HCT116 (cell line): ENCODE measurements around the gene OR6N2. TPM values are rescaled to one million over a fixed set of nuclear protein-coding genes. Genes with fewer than 3 reads are reported as not detected.

Experiments
- ATAC-seq: fragments of 200-7000 bp; cut with Tn5 transposase; 2 replicates; pipeline ENCODE4 v1.9.1; 2020; ENCODE audit warnings: mild to moderate bottlenecking, moderate library complexity
- BruUV-seq: library from RNA; stranded (reverse); fragments of 400-500 nt; replicated peaks from 2 replicates; lab custom pipeline; 2021; lab: Mats Ljungman, UMichigan
- CTCF ChIA-PET: fragments of 300-600 bp; sonication (Branson Sonifier 250); formaldehyde crosslinking; loops from one replicate; lab custom pipeline; 2021; ENCODE audit warnings: antibody characterized with exemption; lab: Charles Lee
- POLR2A ChIA-PET: fragments of 300-600, 350-600 bp; sonication (Branson Sonifier 250); formaldehyde crosslinking; loops from one replicate; lab custom pipeline; 2021; ENCODE audit warnings: antibody characterized with exemption; lab: Charles Lee
- RAD21 ChIA-PET, 2 experiments: fragments of 300-600 bp; sonication (Branson Sonifier 250); formaldehyde crosslinking; loops; one replicate each; lab custom pipeline; 2023; ENCODE audit warnings: low total read pairs in 2 of 2; ENCODE audit not compliant: uncharacterized antibody in 2 of 2, unreplicated experiment in 2 of 2, low non-redundant PET in 1 of 2; lab: Charles Lee
- DNase-seq: peaks from one replicate; pipeline ENCODE4 v3.0.0-alpha.2; 2010; ENCODE audit warnings: low read depth, low spot score
- H2AFZ ChIP-seq: fragments of 200-600 bp; shearing (Covaris generic), sonication (generic); 2 replicates; pipeline ENCODE4 v1.6.1; 2017; ENCODE audit warnings: low read depth, mixed run types, mixed read lengths, antibody characterized with exemption, low read length; ENCODE audit not compliant: poor library complexity, severe bottlenecking
- H3K27ac ChIP-seq: 2 replicates; pipeline ENCODE4 v1.5.1; 2012; ENCODE audit warnings: low read depth, low read length
- H3K27me3 ChIP-seq: fragments of 200-600 bp; sonication (generic); 2 replicates; pipeline ENCODE4 v1.6.1; 2016; ENCODE audit warnings: mixed run types, low read length, mixed read lengths; ENCODE audit not compliant: insufficient read depth
- H3K36me3 ChIP-seq, 2 experiments: fragments of 200-500 bp in 1 of 2; fragments of 200-600 bp in 1 of 2; sonication (Bioruptor generic) in 1 of 2; sonication (generic) in 1 of 2; 2 replicates each; pipeline versions ENCODE4 v1.5.1 to v1.6.1; 2014 to 2016; ENCODE audit warnings: low read length in 2 of 2, inconsistent platforms in 1 of 2, mixed read lengths in 1 of 2, mixed run types in 1 of 2; ENCODE audit not compliant: insufficient read depth in 2 of 2, control insufficient read depth in 1 of 2
- H3K4me1 ChIP-seq, 2 experiments: fragments of 200-600 bp in 1 of 2; sonication (generic) in 1 of 2; 2 replicates each; pipeline versions ENCODE4 v1.5.1 to v1.6.1; 2012 to 2017; ENCODE audit warnings: low read length in 2 of 2, inconsistent platforms in 1 of 2, mild to moderate bottlenecking in 1 of 2, mixed read lengths in 1 of 2, mixed run types in 1 of 2, moderate library complexity in 1 of 2; ENCODE audit not compliant: insufficient read depth in 2 of 2, control insufficient read depth in 1 of 2
- H3K4me2 ChIP-seq: fragments of 200-600 bp; sonication (generic); 2 replicates; pipeline ENCODE4 v1.6.1; 2017; ENCODE audit warnings: mixed run types, low read length, mixed read lengths
- H3K4me3 ChIP-seq, 2 experiments: fragments of 200-600 bp in 1 of 2; sonication (generic) in 1 of 2; replicated peaks in 1 of 2; 2 replicates each; pipeline ENCODE4 v1.5.1; 2011 to 2016; ENCODE audit warnings: low read length in 2 of 2, control low read depth in 1 of 2, low read depth in 1 of 2, mild to moderate bottlenecking in 1 of 2, mixed read lengths in 1 of 2, mixed run types in 1 of 2
- H3K79me2 ChIP-seq: fragments of 200-600 bp; sonication (generic); 2 replicates; pipeline ENCODE4 v1.6.1; 2017; ENCODE audit warnings: mild to moderate bottlenecking, mixed run types, low read length, moderate library complexity, mixed read lengths; ENCODE audit not compliant: insufficient read depth
- H3K9ac ChIP-seq: fragments of 200-600 bp; sonication (generic); 2 replicates; pipeline ENCODE4 v1.6.1; 2016; ENCODE audit warnings: low read length, mixed read lengths
- H3K9me2 ChIP-seq: fragments of 200-600 bp; sonication (generic), shearing (Covaris generic); 2 replicates; pipeline ENCODE4 v1.6.1; 2017; ENCODE audit warnings: mixed run types, mild to moderate bottlenecking, moderate library complexity; ENCODE audit not compliant: insufficient read depth
- H3K9me3 ChIP-seq, 2 experiments: fragments of 200-500 bp in 1 of 2; fragments of 200-600 bp in 1 of 2; sonication (Bioruptor generic) in 1 of 2; sonication (generic) in 1 of 2; 2 replicates each; pipeline ENCODE4 v1.6.1; 2014 to 2017; ENCODE audit warnings: low read length in 2 of 2, mixed read lengths in 2 of 2, inconsistent platforms in 1 of 2, low read depth in 1 of 2, mild to moderate bottlenecking in 1 of 2, mixed run types in 1 of 2, moderate library complexity in 1 of 2; ENCODE audit not compliant: control insufficient read depth in 1 of 2, insufficient read depth in 1 of 2
- H4K20me1 ChIP-seq: fragments of 200-600 bp; sonication (generic), shearing (Covaris generic); 2 replicates; pipeline ENCODE4 v1.6.1; 2017; ENCODE audit warnings: mixed run types, mild to moderate bottlenecking, moderate library complexity; ENCODE audit not compliant: insufficient read depth
- CBX3 ChIP-seq: IDR thresholded peaks from 2 replicates; pipeline ENCODE4 v1.6.1; 2012; ENCODE audit warnings: low read depth
- CEBPB ChIP-seq: IDR thresholded peaks from 2 replicates; pipeline ENCODE4 v1.6.1; 2012; ENCODE audit warnings: low read depth
- EGR1 ChIP-seq: IDR thresholded peaks from 2 replicates; pipeline ENCODE4 v1.6.1; 2012; ENCODE audit warnings: low read depth
- EZH2 ChIP-seq: fragments of 200-600 bp; sonication (generic); IDR thresholded peaks from 2 replicates; pipeline ENCODE4 v1.6.1; 2017; ENCODE audit warnings: antibody characterized with exemption, mixed run types
- JUND ChIP-seq: IDR thresholded peaks from 2 replicates; pipeline ENCODE4 v1.6.1; 2012
- RAD21 ChIP-seq: IDR thresholded peaks from 2 replicates; pipeline ENCODE4 v1.6.1; 2012; ENCODE audit warnings: low read depth, mild to moderate bottlenecking
- SIN3A ChIP-seq: IDR thresholded peaks from 2 replicates; pipeline ENCODE4 v1.6.1; 2012; ENCODE audit warnings: low read depth
- SP1 ChIP-seq: IDR thresholded peaks from 2 replicates; pipeline ENCODE4 v1.6.1; 2012; ENCODE audit warnings: low read depth
- SRF ChIP-seq: IDR thresholded peaks from 2 replicates; pipeline ENCODE4 v1.6.1; 2012; ENCODE audit warnings: low read depth
- TCF7L2 ChIP-seq: IDR thresholded peaks from 2 replicates; pipeline ENCODE4 v1.7.0; 2011; ENCODE audit warnings: borderline replicate concordance, inconsistent platforms; ENCODE audit not compliant: insufficient read depth, insufficient read length; ENCODE audit errors: extremely low read depth
- YY1 ChIP-seq: IDR thresholded peaks from 2 replicates; pipeline ENCODE4 v1.6.1; 2011; ENCODE audit warnings: low read length, low read depth, moderate library complexity, mild to moderate bottlenecking; ENCODE audit not compliant: insufficient replicate concordance; ENCODE audit errors: extremely low read depth
- ZNF274 ChIP-seq: fragments of 200-500 bp; sonication (Bioruptor generic); IDR thresholded peaks from 2 replicates; pipeline ENCODE4 v1.6.1; 2014; ENCODE audit warnings: mild to moderate bottlenecking, low read depth, low read length, inconsistent platforms
- intact Hi-C: fragments of 100-400 bp; cut with micrococcal nuclease; formaldehyde crosslinking; loops from 2 replicates; pipeline ENCODE4 v1.10.0; 2022
- total RNA-seq: library from RNA; stranded (reverse); gene quantifications from one replicate; pipeline ENCODE4 v1.2.1, GENCODE V29; 2021; ENCODE audit not compliant: unreplicated experiment
- TF ChIP-seq, protein P1 (sequence below), 3 experiments: fragments of 200-600 bp in 1 of 3; sonication (generic) in 1 of 3; IDR thresholded peaks in 2 of 3; conservative IDR thresholded peaks in 1 of 3; 2 replicates each; pipeline ENCODE4 v1.5.1; 2012 to 2017; ENCODE audit warnings: low read depth in 2 of 3, low read length in 2 of 3, antibody characterized with exemption in 1 of 3, borderline replicate concordance in 1 of 3, control low read depth in 1 of 3, mild to moderate bottlenecking in 1 of 3, mixed read lengths in 1 of 3, mixed run types in 1 of 3, moderate library complexity in 1 of 3; ENCODE audit not compliant: insufficient read depth in 1 of 3

Gene OR6N2
- total RNA-seq, 1 experiment from 2014 or later, result not detected

DNA sequence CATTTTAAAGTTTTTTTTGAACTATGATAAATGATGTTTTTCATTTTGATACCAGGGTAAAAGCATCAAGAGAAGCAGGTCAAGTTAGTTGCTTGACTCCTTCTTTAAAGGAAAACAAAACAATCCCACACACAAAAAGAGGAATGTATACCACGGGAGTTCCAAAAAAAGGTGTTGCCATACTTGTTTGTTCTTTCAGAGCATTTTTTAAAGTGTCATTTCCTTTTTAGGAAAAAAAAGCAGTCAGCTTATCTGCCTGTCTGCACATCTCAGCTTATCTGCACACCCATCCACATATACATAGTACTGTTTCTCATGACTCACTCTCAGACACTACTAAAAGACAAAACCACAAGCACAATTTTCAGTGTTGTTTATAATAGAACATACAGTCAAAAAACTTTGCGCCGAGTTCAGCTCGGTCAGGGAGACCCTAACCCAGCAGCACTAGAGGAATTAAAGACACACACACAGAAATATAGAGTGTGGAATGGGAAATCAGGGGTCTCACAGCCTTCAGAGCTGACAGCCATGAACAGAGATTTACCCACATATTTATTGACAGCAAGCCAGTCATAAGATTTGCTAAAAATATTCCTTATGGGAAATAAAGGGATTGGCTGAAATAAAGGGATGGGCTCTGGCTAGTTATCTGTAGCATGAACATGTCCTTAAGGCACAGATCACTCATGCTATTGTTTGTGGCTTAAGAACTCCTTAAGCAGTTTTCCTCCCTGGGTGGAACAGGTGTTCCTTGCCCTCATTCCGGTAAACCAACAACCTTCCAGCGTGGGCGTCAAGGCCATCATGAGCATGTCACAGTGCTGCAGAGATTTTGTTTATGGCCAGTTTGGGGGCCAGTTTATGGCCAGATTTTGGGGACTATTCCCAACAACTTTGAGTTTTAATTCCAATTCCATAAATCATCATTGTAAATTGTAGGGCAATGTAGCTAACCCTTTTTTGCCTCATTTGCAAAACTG, 38.7 kb upstream of the OR6N2 start:
- no peak overlapping the region for H3K4me2 ChIP-seq
- H3K4me3 ChIP-seq, result no peak overlapping the region
- no peaks in the 10 kb centered on the region for H3K4me1 ChIP-seq
- H3K36me3 ChIP-seq, result no peaks in the 10 kb centered on the region
- intact Hi-C loops, result no loop called here
- ATAC-seq (no peak), DNase-seq (no peak)
- BruUV-seq, result no TSS peak
- CTCF ChIA-PET, result no interaction called here
- no peaks in the 10 kb centered on the region for H4K20me1 ChIP-seq
- RAD21 ChIA-PET, result no interaction called here
- TF ChIP-seq, protein P1, sequence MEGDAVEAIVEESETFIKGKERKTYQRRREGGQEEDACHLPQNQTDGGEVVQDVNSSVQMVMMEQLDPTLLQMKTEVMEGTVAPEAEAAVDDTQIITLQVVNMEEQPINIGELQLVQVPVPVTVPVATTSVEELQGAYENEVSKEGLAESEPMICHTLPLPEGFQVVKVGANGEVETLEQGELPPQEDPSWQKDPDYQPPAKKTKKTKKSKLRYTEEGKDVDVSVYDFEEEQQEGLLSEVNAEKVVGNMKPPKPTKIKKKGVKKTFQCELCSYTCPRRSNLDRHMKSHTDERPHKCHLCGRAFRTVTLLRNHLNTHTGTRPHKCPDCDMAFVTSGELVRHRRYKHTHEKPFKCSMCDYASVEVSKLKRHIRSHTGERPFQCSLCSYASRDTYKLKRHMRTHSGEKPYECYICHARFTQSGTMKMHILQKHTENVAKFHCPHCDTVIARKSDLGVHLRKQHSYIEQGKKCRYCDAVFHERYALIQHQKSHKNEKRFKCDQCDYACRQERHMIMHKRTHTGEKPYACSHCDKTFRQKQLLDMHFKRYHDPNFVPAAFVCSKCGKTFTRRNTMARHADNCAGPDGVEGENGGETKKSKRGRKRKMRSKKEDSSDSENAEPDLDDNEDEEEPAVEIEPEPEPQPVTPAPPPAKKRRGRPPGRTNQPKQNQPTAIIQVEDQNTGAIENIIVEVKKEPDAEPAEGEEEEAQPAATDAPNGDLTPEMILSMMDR (IDR thresholded peaks at IDR 0.05 in 2 of 3, conservative IDR thresholded peaks at IDR 0.05 in 1 of 3; ENCODE audit: borderline replicate concordance in 1 of 3, insufficient read depth in 1 of 3, low read depth in 2 of 3, low read length in 2 of 3), result no peak
- TF ChIP-seq CBX3, result no peak
- TF ChIP-seq SRF, result no peak
- no peak for TF ChIP-seq EGR1
- no peak for TF ChIP-seq YY1
- TF ChIP-seq SIN3A, result no peak
- no peak for TF ChIP-seq RAD21
- TF ChIP-seq SP1, result no peak
- TF ChIP-seq ZNF274, result no peak
- TF ChIP-seq EZH2, result no peak
- TF ChIP-seq JUND, result no peak
- no peak for TF ChIP-seq CEBPB
- TF ChIP-seq TCF7L2, result no peak
- no peak overlapping the region for H3K27ac ChIP-seq
- no peaks in the 10 kb centered on the region for H3K9me2 ChIP-seq
- H3K9ac ChIP-seq, result no peak overlapping the region
- no peaks in the 10 kb centered on the region for H3K9me3 ChIP-seq
- H2AFZ ChIP-seq, result no peak overlapping the region
- H3K27me3 ChIP-seq, result no peaks in the 10 kb centered on the region
- no peaks in the 10 kb centered on the region for H3K79me2 ChIP-seq
- POLR2A ChIA-PET, result no interaction called here
